NK-92 (cell line): ENCODE results near the gene STXBP1.
"Not testable (repeated sequence)": the region's sequence is repeated elsewhere in the genome, so short reads cannot be mapped to it uniquely, and the experiment has no call there.

Experiments
- DNase-seq: peaks from one replicate; lab custom pipeline; 2025; ENCODE audit not compliant: unreplicated experiment; lab: John Stamatoyannopoulos, UW

Gene STXBP1

GRCh38 chr9:127613583-127613954 is 1.5 kb downstream of the STXBP1 start:
- DNase-seq: no peak

- no peak for DNase-seq
Measured at GRCh38 chr9:127614961-127615360, 2.9 kb downstream of the STXBP1 start.

GRCh38 chr9:127621339-127621970 is 9.4 kb downstream of the STXBP1 start:
- DNase-seq: not testable (repeated sequence)

GRCh38 chr9:127626752-127627493 is 14.8 kb downstream of the STXBP1 start:
- no peak for DNase-seq

- no peak for DNase-seq
Measured at GRCh38 chr9:127627494-127627855, 15.4 kb downstream of the STXBP1 start.

GRCh38 chr9:127628758-127629467 is 16.8 kb downstream of the STXBP1 start:
- DNase-seq: no peak

GRCh38 chr9:127629468-127630081 is 17.5 kb downstream of the STXBP1 start:
- DNase-seq: no peak

GRCh38 chr9:127633216-127633862 is 21.3 kb downstream of the STXBP1 start:
- no peak for DNase-seq

GRCh38 chr9:127634021-127634420 is 21.9 kb downstream of the STXBP1 start:
- no peak for DNase-seq

- DNase-seq: no peak
Measured at GRCh38 chr9:127634698-127635097, 22.6 kb downstream of the STXBP1 start.

GRCh38 chr9:127635201-127635735 is 23.2 kb downstream of the STXBP1 start:
- DNase-seq: no peak

GRCh38 chr9:127637322-127637847 is 25.3 kb downstream of the STXBP1 start:
- DNase-seq: no peak

- no peak for DNase-seq
Measured at GRCh38 chr9:127640908-127641545, 28.9 kb downstream of the STXBP1 start.

- no peak for DNase-seq
Measured at GRCh38 chr9:127642082-127642740, 30.1 kb downstream of the STXBP1 start.

GRCh38 chr9:127644146-127644827 is 32.2 kb downstream of the STXBP1 start:
- no peak for DNase-seq

GRCh38 chr9:127644943-127645342 is 32.9 kb downstream of the STXBP1 start:
- no peak for DNase-seq

- no peak for DNase-seq
Measured at GRCh38 chr9:127647451-127647850, 35.4 kb downstream of the STXBP1 start.

- no peak for DNase-seq
Measured at GRCh38 chr9:127650518-127650917, 38.4 kb downstream of the STXBP1 start.
